Measurements from ENCODE around the gene RPP40.

RPP40 gene

GRCh38 chr6:4973982-4974745 is 29.7 kb downstream of the RPP40 start:
- Histone ChIP-seq H3K4me1 (ENCODE audit: control insufficient read depth in 5 of 5, insufficient read depth in 5 of 5, low read length in 5 of 5) (peaks cover 0 to 28% (median 17%) of the 10 kb centered on the region in 5 donors), H3K27me3 (ENCODE audit: control insufficient read depth in 5 of 5, insufficient read depth in 4 of 5, low read length in 5 of 5) (no peaks in the 10 kb centered on the region), H3K9ac (ENCODE audit: low read length in 5 of 5) (peak overlapping the region in 1 of 5 donors; percentile 65), H3K4me3 (ENCODE audit: low read depth in 1 of 5, low read length in 5 of 5) (no peak overlapping the region), H3K27ac (ENCODE audit: low read depth, low read length) (peak overlapping the region; percentile 40), H3K9me3 (ENCODE audit: control insufficient read depth in 5 of 5, low read length in 5 of 5) (peaks cover 0 to 10% (median 3%) of the 10 kb centered on the region in 5 donors), H3K36me3 (ENCODE audit: control insufficient read depth in 5 of 5, insufficient read depth in 5 of 5, low read length in 5 of 5) (no peaks in the 10 kb centered on the region)

DNA sequence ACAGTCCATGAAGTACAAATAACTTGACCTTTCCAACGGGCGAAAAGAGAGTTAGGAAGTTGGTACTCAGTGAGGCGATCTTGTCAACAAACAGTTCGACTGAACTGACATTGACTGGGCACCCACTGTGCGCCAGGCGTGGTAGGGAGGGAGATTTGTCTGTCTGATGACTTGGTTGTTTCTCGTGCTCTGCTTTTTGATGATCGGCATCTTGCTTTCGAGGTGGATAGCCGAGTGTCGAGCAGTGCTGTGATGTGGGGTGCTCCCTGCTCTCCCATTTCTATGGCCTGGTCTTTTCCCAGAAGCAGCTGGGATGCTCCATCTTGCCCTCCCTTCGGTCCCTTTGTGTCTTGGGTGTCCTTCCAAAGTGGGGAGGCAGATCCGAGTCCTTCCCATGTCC is 30.4 kb downstream of the RPP40 start:
- H3K27me3 ChIP-seq (ENCODE audit: control insufficient read depth in 5 of 5, insufficient read depth in 4 of 5, low read length in 5 of 5), result no peaks in the 10 kb centered on the region
- peaks cover 0 to 28% (median 17%) of the 10 kb centered on the region in 5 donors for H3K4me1 ChIP-seq (ENCODE audit: control insufficient read depth in 5 of 5, insufficient read depth in 5 of 5, low read length in 5 of 5)
- no peak overlapping the region for H3K27ac ChIP-seq (ENCODE audit: low read depth, low read length)
- no peaks in the 10 kb centered on the region for H3K36me3 ChIP-seq (ENCODE audit: control insufficient read depth in 5 of 5, insufficient read depth in 5 of 5, low read length in 5 of 5)
- H3K4me3 ChIP-seq (ENCODE audit: low read depth in 1 of 5, low read length in 5 of 5), result no peak overlapping the region
- peaks cover 0 to 4% (median 0%) of the 10 kb centered on the region in 5 donors for H3K9me3 ChIP-seq (ENCODE audit: control insufficient read depth in 5 of 5, low read length in 5 of 5)
- H3K9ac ChIP-seq (ENCODE audit: low read length in 5 of 5), result no peak overlapping the region

DNA sequence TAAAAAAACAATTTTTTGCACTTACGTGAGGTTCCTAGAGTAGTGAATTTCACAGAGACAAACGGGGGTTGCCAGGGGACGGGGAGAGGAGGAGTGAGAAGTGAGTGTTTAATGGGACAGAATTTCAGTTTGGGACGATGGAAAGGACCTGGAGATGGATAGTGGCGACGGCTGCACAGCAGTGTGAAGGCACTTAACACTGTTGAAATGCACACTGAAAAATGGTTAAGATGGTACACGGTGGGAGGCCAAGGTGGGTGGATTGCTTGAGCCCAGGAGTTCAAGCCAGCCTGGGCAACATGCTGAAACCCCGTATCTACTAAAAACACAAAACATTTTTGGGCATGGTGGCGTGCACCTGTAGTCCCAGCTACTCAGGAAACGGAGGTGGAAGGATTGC is 31.4 kb downstream of the RPP40 start:
- Histone ChIP-seq H3K4me3 (ENCODE audit: low read depth in 1 of 5, low read length in 5 of 5) (no peak overlapping the region), H3K27me3 (ENCODE audit: control insufficient read depth in 5 of 5, insufficient read depth in 4 of 5, low read length in 5 of 5) (no peaks in the 10 kb centered on the region), H3K27ac (ENCODE audit: low read depth, low read length) (no peak overlapping the region), H3K9ac (ENCODE audit: low read length in 5 of 5) (no peak overlapping the region), H3K36me3 (ENCODE audit: control insufficient read depth in 5 of 5, insufficient read depth in 5 of 5, low read length in 5 of 5) (no peaks in the 10 kb centered on the region), H3K4me1 (ENCODE audit: control insufficient read depth in 5 of 5, insufficient read depth in 5 of 5, low read length in 5 of 5) (peaks cover 0 to 28% (median 17%) of the 10 kb centered on the region in 5 donors), H3K9me3 (ENCODE audit: control insufficient read depth in 5 of 5, low read length in 5 of 5) (no peaks in the 10 kb centered on the region)

DNA sequence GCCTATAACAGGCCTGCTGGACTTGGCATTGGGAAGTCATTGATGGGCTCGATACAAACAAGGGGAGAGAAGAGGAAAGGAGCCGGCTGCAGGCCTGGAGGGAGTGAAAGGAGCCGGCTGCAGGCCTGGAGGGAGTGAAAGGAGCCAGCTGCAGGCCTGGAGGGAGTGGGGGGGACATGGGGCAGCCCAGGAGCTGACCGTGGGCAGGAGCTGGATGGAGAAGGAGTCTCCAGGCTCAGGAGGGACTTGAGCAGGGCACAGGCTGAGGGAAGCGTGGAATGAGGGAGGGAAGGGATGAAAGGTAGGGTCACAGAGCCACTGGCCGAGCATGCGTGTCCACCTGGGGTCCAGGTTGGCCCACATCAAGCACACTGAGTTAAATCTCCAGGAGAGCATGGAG is 32.0 kb downstream of the RPP40 start:
- Histone ChIP-seq H3K9me3 (ENCODE audit: control insufficient read depth in 5 of 5, low read length in 5 of 5) (no peaks in the 10 kb centered on the region), H3K4me3 (ENCODE audit: low read depth in 1 of 5, low read length in 5 of 5) (no peak overlapping the region), H3K27ac (ENCODE audit: low read depth, low read length) (no peak overlapping the region), H3K27me3 (ENCODE audit: control insufficient read depth in 5 of 5, insufficient read depth in 4 of 5, low read length in 5 of 5) (no peaks in the 10 kb centered on the region), H3K4me1 (ENCODE audit: control insufficient read depth in 5 of 5, insufficient read depth in 5 of 5, low read length in 5 of 5) (peaks cover 0 to 28% (median 17%) of the 10 kb centered on the region in 5 donors), H3K9ac (ENCODE audit: low read length in 5 of 5) (no peak overlapping the region), H3K36me3 (ENCODE audit: control insufficient read depth in 5 of 5, insufficient read depth in 5 of 5, low read length in 5 of 5) (no peaks in the 10 kb centered on the region)

- Histone ChIP-seq H3K27me3 (ENCODE audit: control insufficient read depth in 5 of 5, insufficient read depth in 4 of 5, low read length in 5 of 5) (no peaks in the 10 kb centered on the region), H3K36me3 (ENCODE audit: control insufficient read depth in 5 of 5, insufficient read depth in 5 of 5, low read length in 5 of 5) (no peaks in the 10 kb centered on the region), H3K9ac (ENCODE audit: low read length in 5 of 5) (no peak overlapping the region), H3K4me3 (ENCODE audit: low read depth in 1 of 5, low read length in 5 of 5) (no peak overlapping the region), H3K27ac (ENCODE audit: low read depth, low read length) (no peak overlapping the region), H3K9me3 (ENCODE audit: control insufficient read depth in 5 of 5, low read length in 5 of 5) (no peaks in the 10 kb centered on the region), H3K4me1 (ENCODE audit: control insufficient read depth in 5 of 5, insufficient read depth in 5 of 5, low read length in 5 of 5) (peaks cover 0 to 28% (median 17%) of the 10 kb centered on the region in 5 donors)
Measured at GRCh38 chr6:4970739-4971395, 33.0 kb downstream of the RPP40 start.

DNA sequence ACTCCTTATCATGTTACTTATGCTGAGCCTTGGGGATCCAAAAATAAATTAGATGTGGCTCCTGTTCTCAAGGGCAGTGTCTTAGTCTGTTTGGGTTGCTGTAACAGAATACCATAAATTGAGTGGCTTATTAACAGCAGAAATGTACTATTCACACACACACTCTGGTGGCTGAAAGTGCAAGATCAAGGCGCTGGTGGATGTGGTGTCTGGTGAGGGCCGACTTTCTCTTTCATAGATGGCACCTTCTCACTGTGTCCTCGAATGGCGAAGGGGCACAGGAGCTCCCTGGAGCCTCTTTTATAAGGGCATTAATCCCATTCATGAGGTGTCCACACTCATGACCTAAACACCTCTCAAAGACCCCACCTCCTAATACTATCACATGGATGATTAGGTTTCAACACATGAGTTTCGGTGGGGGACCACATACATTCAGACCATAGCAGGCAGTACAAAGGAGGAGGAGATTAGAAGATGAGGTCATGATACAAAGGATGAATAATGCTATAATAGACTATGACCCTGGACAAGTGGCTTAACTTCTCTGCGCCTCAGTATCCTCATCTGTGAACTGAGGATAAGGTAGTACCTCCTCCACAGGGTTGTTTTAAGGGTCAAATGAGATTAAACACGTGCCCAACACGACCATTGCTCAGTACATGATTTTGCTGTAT is 34.1 kb downstream of the RPP40 start:
- H3K36me3 ChIP-seq (ENCODE audit: control insufficient read depth in 5 of 5, insufficient read depth in 5 of 5, low read length in 5 of 5), result no peaks in the 10 kb centered on the region
- no peak overlapping the region for H3K9ac ChIP-seq (ENCODE audit: low read length in 5 of 5)

GRCh38 chr6:4967301-4968030 is 36.4 kb downstream of the RPP40 start:
- no peaks in the 10 kb centered on the region for H3K36me3 ChIP-seq (ENCODE audit: control insufficient read depth in 5 of 5, insufficient read depth in 5 of 5, low read length in 5 of 5)
- no peaks in the 10 kb centered on the region for H3K27me3 ChIP-seq (ENCODE audit: control insufficient read depth in 5 of 5, insufficient read depth in 4 of 5, low read length in 5 of 5)
- no peaks in the 10 kb centered on the region for H3K9me3 ChIP-seq (ENCODE audit: control insufficient read depth in 5 of 5, low read length in 5 of 5)
- no peak overlapping the region for H3K4me3 ChIP-seq (ENCODE audit: low read depth in 1 of 5, low read length in 5 of 5)
- peaks cover 0 to 11% (median 3%) of the 10 kb centered on the region in 5 donors for H3K4me1 ChIP-seq (ENCODE audit: control insufficient read depth in 5 of 5, insufficient read depth in 5 of 5, low read length in 5 of 5)
- H3K27ac ChIP-seq (ENCODE audit: low read depth, low read length), result no peak overlapping the region
- H3K9ac ChIP-seq (ENCODE audit: low read length in 5 of 5), result no peak overlapping the region

More for the DNA sequence above, 34.1 kb downstream of the RPP40 start:
- H3K4me3 ChIP-seq (ENCODE audit: low read depth in 1 of 5, low read length in 5 of 5), result no peak overlapping the region
- no peak overlapping the region for H3K27ac ChIP-seq (ENCODE audit: low read depth, low read length)
- H3K9me3 ChIP-seq (ENCODE audit: control insufficient read depth in 5 of 5, low read length in 5 of 5), result no peaks in the 10 kb centered on the region
- peaks cover 0 to 27% (median 15%) of the 10 kb centered on the region in 5 donors for H3K4me1 ChIP-seq (ENCODE audit: control insufficient read depth in 5 of 5, insufficient read depth in 5 of 5, low read length in 5 of 5)
- H3K27me3 ChIP-seq (ENCODE audit: control insufficient read depth in 5 of 5, insufficient read depth in 4 of 5, low read length in 5 of 5), result no peaks in the 10 kb centered on the region

- no peaks in the 10 kb centered on the region for H3K27me3 ChIP-seq (ENCODE audit: control insufficient read depth in 5 of 5, insufficient read depth in 4 of 5, low read length in 5 of 5)
- H3K4me1 ChIP-seq (ENCODE audit: control insufficient read depth in 5 of 5, insufficient read depth in 5 of 5, low read length in 5 of 5), result peaks cover 0 to 6% (median 1%) of the 10 kb centered on the region in 5 donors
Measured at GRCh38 chr6:4965562-4966389, 38.1 kb downstream of the RPP40 start.

More at GRCh38 chr6:4965562-4966389, 38.1 kb downstream of the RPP40 start:
- Histone ChIP-seq H3K9me3 (ENCODE audit: control insufficient read depth in 5 of 5, low read length in 5 of 5) (no peaks in the 10 kb centered on the region), H3K4me3 (ENCODE audit: low read depth in 1 of 5, low read length in 5 of 5) (no peak overlapping the region), H3K27ac (ENCODE audit: low read depth, low read length) (no peak overlapping the region), H3K36me3 (ENCODE audit: control insufficient read depth in 5 of 5, insufficient read depth in 5 of 5, low read length in 5 of 5) (no peaks in the 10 kb centered on the region), H3K9ac (ENCODE audit: low read length in 5 of 5) (no peak overlapping the region)
